Measurements from ENCODE around the gene ACMSD.

- TF ChIP-seq CTCF (IDR thresholded peaks at IDR 0.05; ENCODE audit: poor library complexity, severe bottlenecking) (no peak), POLR2AphosphoS5 (IDR thresholded peaks at IDR 0.05) (no peak), REST (IDR thresholded peaks at IDR 0.05; ENCODE audit: borderline replicate concordance) (no peak), TAF1 (IDR thresholded peaks at IDR 0.05; ENCODE audit: low read depth) (no peak), MXI1 (conservative IDR thresholded peaks at IDR 0.05; ENCODE audit: poor library complexity, severe bottlenecking) (no peak), RAD21 (conservative IDR thresholded peaks at IDR 0.05) (no peak), EZH2 (IDR thresholded peaks at IDR 0.05; ENCODE audit: borderline replicate concordance, insufficient read depth, low read length, poor library complexity, severe bottlenecking) (no peak)
Measured at GRCh38 chr2:134791616-134792015, 46.8 kb upstream of the ACMSD start.

Data from neural cell (in vitro differentiated cells).